GM19193 (cell line): ENCODE measurements around the gene EPHB1.

Experiments
- POLR2A ChIP-seq: IDR thresholded peaks from 4 replicates; pipeline ENCODE4 v1.6.1; 2011; ENCODE audit not compliant: insufficient read depth, insufficient read length; ENCODE audit errors: extremely low read depth

Gene EPHB1

DNA sequence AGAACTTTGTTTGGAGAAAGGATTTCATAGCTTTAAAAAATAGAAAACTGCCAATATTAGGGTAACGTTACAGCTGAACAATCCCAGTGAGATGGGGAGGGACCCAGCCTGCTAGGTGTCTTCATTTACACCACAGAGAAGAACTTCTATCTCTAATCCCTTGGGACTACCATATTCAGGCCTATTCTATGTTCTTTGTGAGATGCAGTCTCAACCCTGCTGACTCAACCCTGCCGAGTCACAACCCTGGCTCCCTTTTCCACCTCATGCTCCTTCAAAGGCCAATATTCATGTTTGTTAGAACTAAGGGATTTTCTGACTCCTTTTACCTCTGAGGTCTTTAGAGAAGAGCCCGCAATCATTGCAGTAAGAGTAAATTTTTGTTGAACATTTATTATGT, 350.5 kb downstream of the EPHB1 start:
- TF ChIP-seq POLR2A = no peak

- no peak for TF ChIP-seq POLR2A
Observed at GRCh38 chr3:135147657-135148056, 352.6 kb downstream of the EPHB1 start.

DNA sequence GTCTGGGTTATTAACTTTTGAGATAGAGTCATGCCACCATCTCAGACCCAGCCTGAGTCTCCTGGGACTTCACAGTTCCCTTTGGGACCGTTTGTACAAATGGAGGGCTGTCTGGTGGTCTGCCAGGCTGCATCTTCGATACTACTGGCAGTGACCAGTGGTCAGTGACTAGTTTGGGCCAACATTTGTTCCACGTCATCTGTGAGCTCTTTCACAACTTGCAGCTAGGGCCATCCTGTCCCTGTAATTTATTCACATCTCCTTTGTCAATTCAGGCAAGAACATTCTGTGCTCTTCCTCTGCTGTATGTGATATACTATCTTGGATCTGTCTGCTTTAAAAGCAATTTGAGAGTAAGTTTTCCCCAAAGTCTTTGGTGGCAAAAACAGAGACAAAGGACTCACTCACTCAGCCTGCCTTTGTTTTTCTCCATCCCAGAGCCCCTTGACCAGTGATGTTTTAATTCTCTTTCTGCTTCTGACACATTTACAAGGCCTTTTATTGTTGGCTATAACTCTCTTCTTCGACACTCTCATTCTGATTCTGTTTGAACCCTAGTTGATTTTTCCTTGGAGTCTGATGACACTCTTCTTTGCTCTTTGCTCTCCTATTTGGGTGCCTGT, 353.4 kb downstream of the EPHB1 start:
- no peak for TF ChIP-seq POLR2A

- no peak for TF ChIP-seq POLR2A
Observed at GRCh38 chr3:135149707-135150681, 354.9 kb downstream of the EPHB1 start.

- no peak for TF ChIP-seq POLR2A
Observed at GRCh38 chr3:135154186-135154585, 359.1 kb downstream of the EPHB1 start.

- TF ChIP-seq POLR2A = no peak
Observed at GRCh38 chr3:135155228-135155627, 360.2 kb downstream of the EPHB1 start.

DNA sequence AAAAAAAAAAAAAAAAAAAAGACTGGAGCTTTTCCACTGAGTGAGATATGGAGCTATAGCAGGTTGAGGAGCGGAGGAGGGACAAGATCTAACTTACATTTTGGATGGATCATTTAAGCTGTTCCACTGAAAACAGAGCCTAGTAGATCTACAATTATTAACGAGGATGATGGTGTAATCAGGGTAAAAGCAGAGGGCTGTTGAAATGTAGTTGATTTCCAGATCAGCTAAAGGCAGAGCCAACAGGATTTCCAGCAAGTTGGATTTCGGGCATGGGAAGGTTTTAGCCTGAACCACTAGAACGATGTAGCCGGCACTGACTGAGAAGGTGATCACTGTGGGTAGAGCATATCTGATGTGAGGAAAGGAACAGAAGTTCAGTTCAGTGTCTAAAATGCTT, 360.7 kb downstream of the EPHB1 start:
- no peak for TF ChIP-seq POLR2A

- TF ChIP-seq POLR2A = no peak
Observed at GRCh38 chr3:135157045-135157740, 362.1 kb downstream of the EPHB1 start.

DNA sequence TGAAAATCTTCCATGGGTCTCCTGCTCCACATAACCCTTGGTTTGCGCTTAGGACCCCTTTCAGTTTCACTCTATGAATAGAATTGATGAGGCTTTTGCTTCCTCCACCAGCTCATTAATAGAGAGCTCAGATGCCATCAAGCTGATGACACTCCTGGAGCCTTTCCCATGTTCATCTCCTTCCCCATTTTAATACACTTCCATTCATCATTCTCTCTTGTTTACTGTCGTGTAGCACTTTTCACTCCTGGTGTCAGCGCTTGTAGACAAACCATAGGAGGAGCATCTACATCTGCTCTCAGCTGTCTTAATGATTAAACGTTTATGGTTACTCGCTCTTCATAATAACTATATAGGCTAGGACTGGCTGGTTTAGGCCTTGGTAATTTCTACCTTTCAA, 363.5 kb downstream of the EPHB1 start:
- no peak for TF ChIP-seq POLR2A

- TF ChIP-seq POLR2A = no peak
Observed at GRCh38 chr3:135159681-135160247, 364.7 kb downstream of the EPHB1 start.

DNA sequence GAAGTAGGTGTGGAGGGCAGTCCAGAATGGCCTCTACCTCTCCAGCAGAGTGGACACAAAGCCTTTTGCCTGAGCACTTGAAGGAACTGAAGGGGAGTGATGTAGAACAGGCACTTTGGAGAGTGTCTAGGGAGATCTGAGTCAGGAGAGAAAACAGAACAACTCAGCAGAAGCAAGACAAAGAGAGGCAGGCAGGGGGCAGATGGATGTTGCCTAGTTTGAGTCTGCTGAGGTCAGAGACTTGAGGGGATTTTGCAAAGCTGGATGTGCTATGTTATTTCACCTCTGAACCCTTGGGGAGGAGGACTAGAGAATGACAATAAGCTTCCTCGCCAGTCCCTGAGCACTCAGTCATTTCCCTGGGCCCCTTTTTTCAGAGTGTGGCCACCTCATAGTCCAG, 366.4 kb downstream of the EPHB1 start:
- no peak for TF ChIP-seq POLR2A

- TF ChIP-seq POLR2A = no peak
Observed at GRCh38 chr3:135163701-135164100, 368.6 kb downstream of the EPHB1 start.

- TF ChIP-seq POLR2A = no peak
Observed at GRCh38 chr3:135165260-135165659, 370.2 kb downstream of the EPHB1 start.

GRCh38 chr3:135166266-135166825, 371.3 kb downstream of the EPHB1 start:
- TF ChIP-seq POLR2A = no peak

- no peak for TF ChIP-seq POLR2A
Observed at GRCh38 chr3:135168822-135169221, 373.8 kb downstream of the EPHB1 start.
